Body of pancreas (tissue), 4 donors: ENCODE results near the gene DNAJC8. TPM values are rescaled to one million over a fixed set of nuclear protein-coding genes. Genes with fewer than 3 reads are reported as not detected.

Source experiments
- ATAC-seq: fragments of 150-250 bp; one replicate; pipeline ENCODE4 v1.9.1; 2016
- DNase-seq, 4 donors: peaks; one replicate each; pipeline ENCODE4 v3.0.0-alpha.2; 2019
- H3K27ac ChIP-seq, 4 donors: fragments of 200-600 bp; sonication (generic); 1 replicate in 3 of 4; 2 replicates in 1 of 4; pipeline versions ENCODE4 v1.5.1 to v1.6.1; 2016 to 2019; ENCODE audit warnings: mild to moderate bottlenecking in 1 of 4, mixed read lengths in 1 of 4, moderate library complexity in 1 of 4
- H3K27me3 ChIP-seq, 2 donors: fragments of 200-600 bp; sonication (generic); one replicate each; pipeline ENCODE4 v1.6.0; 2016; ENCODE audit warnings: mild to moderate bottlenecking in 1 of 2
- H3K36me3 ChIP-seq, 2 donors: fragments of 200-600 bp; sonication (generic); replicated peaks in 1 of 2; 2 replicates each; pipeline ENCODE4 v1.5.1; 2016; ENCODE audit warnings: low read depth in 2 of 2; ENCODE audit not compliant: insufficient read depth in 1 of 2
- H3K4me1 ChIP-seq: fragments of 200-600 bp; sonication (generic); one replicate; pipeline ENCODE4 v1.6.0; 2016
- H3K4me3 ChIP-seq, 2 donors: fragments of 200-600 bp; sonication (generic); 1 replicate in 1 of 2; 2 replicates in 1 of 2; pipeline ENCODE4 v1.5.1; 2016 to 2019
- H3K9me3 ChIP-seq, 3 donors: fragments of 200-600 bp; sonication (generic); 1 replicate in 2 of 3; 2 replicates in 1 of 3; pipeline ENCODE4 v1.5.1; 2016
- POLR2A ChIP-seq, 3 donors: fragments of 450-650 bp; IDR thresholded peaks; one replicate each; pipeline ENCODE4 v1.6.1; 2016; ENCODE audit warnings: antibody characterized with exemption in 3 of 3, mild to moderate bottlenecking in 2 of 3
- WGBS, 2 donors: methylation state at CpG; one replicate each; pipeline ENCODE4 v1.1.5; 2017; 5-methylcytosine and 5-hydroxymethylcytosine counted together
- intact Hi-C: fragments of 100-400 bp; cut with DNase I; formaldehyde crosslinking; loops from one replicate; pipeline ENCODE4 v1.15.1; 2023
- total RNA-seq, 2 donors: library from RNA; depleted of rRNA; stranded (reverse); fragments of >200 nt; gene quantifications; one replicate each; pipeline ENCODE4 v1.1.0, GENCODE V29; 2016
- TF ChIP-seq, protein P1 (sequence below), 7 experiments: fragments of 450-650 bp in 4 of 7; fragments of 200-600 bp in 3 of 7; sonication (generic) in 3 of 7; IDR thresholded peaks; one replicate each; pipeline ENCODE4 v1.5.1; 2016 to 2019; ENCODE audit warnings: antibody characterized with exemption in 7 of 7

The DNAJC8 gene
- total RNA-seq, 2 donors from 2014 or later: 18.7 to 53.1 TPM

DNA sequence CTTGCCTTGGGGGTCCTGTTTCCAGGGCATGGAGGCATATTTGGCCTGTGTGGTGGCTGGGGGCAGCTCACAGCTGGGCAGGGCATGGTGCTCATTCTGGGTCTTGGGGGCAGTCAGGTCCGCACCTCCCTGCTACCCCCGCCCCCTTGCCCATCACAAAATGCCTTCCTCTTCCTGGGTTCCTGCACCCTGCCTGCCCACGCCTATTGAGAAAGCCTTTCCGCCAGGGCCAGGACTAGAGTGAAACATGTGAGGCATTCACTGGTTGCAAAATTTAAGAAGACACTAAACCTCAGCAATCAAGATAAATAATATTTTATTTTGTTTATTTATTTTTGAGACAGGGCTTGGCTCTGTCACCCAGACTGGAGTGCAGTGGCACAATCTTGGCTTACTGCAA is 76.0 kb downstream of the DNAJC8 start:
- Histone ChIP-seq H3K4me3 (no peak overlapping the region), H3K27me3 (no peaks in the 10 kb centered on the region), H3K27ac (no peak overlapping the region), H3K4me1 (no peaks in the 10 kb centered on the region), H3K36me3 (no peaks in the 10 kb centered on the region), H3K9me3 (no peaks in the 10 kb centered on the region)
- peak in 1 of 4 donors; percentile 51 for DNase-seq
- TF ChIP-seq, protein P1, sequence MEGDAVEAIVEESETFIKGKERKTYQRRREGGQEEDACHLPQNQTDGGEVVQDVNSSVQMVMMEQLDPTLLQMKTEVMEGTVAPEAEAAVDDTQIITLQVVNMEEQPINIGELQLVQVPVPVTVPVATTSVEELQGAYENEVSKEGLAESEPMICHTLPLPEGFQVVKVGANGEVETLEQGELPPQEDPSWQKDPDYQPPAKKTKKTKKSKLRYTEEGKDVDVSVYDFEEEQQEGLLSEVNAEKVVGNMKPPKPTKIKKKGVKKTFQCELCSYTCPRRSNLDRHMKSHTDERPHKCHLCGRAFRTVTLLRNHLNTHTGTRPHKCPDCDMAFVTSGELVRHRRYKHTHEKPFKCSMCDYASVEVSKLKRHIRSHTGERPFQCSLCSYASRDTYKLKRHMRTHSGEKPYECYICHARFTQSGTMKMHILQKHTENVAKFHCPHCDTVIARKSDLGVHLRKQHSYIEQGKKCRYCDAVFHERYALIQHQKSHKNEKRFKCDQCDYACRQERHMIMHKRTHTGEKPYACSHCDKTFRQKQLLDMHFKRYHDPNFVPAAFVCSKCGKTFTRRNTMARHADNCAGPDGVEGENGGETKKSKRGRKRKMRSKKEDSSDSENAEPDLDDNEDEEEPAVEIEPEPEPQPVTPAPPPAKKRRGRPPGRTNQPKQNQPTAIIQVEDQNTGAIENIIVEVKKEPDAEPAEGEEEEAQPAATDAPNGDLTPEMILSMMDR (IDR thresholded peaks at IDR 0.05): no peak
- TF ChIP-seq POLR2A (IDR thresholded peaks at IDR 0.05): no peak
- ATAC-seq: no peak
- intact Hi-C loops: no loop called here
- WGBS, 2 donors: 70 to 85% methylated on average over 3 to 4 of the region's 4 CpGs

DNA sequence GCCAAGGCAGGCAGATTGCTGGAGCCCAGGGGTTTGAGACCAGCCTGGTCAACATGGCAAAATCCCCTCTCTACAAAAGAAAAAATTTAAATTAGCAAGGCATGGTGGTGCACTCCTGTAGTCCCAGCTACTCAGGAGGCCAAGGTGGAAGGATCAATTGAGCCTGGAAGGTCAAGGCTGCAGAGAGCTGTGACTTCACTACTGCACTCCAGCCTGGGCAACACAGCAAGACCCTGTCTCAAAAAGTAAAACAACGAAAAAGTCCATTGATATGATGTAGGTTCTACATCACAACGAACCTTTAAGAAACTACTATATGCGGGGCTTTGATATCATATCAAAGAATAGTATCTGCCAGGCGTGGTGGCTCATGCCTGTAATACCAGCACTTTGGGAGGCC is 77.2 kb downstream of the DNAJC8 start:
- Histone ChIP-seq H3K4me1 (no peaks in the 10 kb centered on the region), H3K9me3 (no peaks in the 10 kb centered on the region)

DNA sequence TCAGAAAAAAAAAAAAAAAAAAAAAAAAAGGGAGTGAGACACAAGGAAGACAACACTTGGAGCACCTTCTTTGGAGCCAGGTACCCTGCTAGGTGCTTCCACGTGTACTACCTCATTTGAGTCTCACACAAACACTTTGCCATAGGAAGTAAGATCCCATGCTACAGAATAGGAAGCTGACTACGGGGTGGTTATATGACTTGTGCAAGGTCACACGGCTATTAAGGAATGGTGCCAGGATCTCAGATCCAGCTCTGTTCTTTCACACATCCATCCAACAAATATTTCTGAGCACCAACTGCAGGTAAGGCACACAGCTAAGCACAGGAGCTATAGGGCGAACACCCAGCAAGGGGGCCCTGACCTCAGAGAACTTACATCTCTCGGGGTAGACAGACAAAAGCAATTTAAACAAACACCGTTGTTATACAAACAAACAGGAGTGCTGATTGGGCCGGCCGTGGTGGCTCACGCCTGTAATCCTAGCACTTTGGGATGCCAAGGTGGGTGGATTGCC is 78.7 kb downstream of the DNAJC8 start:
- Histone ChIP-seq H3K27me3 (no peaks in the 10 kb centered on the region), H3K9me3 (no peaks in the 10 kb centered on the region), H3K4me1 (no peaks in the 10 kb centered on the region), H3K4me3 (no peak overlapping the region), H3K36me3 (no peaks in the 10 kb centered on the region), H3K27ac (peak overlapping the region in 1 of 4 donors; percentile 43)
- intact Hi-C loops: no loop called here
- 49 to 50% methylated on average over 8 to 9 of the region's 9 CpGs for WGBS, 2 donors
- ATAC-seq: no peak
- no peak for DNase-seq
- no peak for TF ChIP-seq POLR2A (IDR thresholded peaks at IDR 0.05)
- TF ChIP-seq, protein P1 (IDR thresholded peaks at IDR 0.05): no peak

More for the DNA sequence above, 77.2 kb downstream of the DNAJC8 start:
- TF ChIP-seq POLR2A (IDR thresholded peaks at IDR 0.05): no peak
- TF ChIP-seq, protein P1 (IDR thresholded peaks at IDR 0.05): no peak
- H3K36me3 ChIP-seq: no peaks in the 10 kb centered on the region
- DNase-seq (no peak), ATAC-seq (no peak)
- H3K27me3 ChIP-seq: no peaks in the 10 kb centered on the region
- no peak overlapping the region for H3K4me3 ChIP-seq
- no peak overlapping the region for H3K27ac ChIP-seq
- 79 to 89% methylated on average over 4 of the region's 4 CpGs for WGBS, 2 donors
- intact Hi-C loops: no loop called here

Other genes starting within 250 kb of the DNAJC8 start
- gene EYA3, start 144.4 kb downstream of the DNAJC8 start, total RNA-seq: 10 to 100 TPM in 1 of 2 donors, 1 to 10 TPM in 1; 7.8 to 15.5 TPM
- gene PTAFR, start 56.3 kb downstream of the DNAJC8 start, total RNA-seq: 1 to 10 TPM; 2.3 to 3.6 TPM
- 10 to 100 TPM; 62.0 to 93.4 TPM for gene ATP5IF1, start 3.1 kb upstream of the DNAJC8 start, total RNA-seq
- gene SESN2, start 26.5 kb upstream of the DNAJC8 start, total RNA-seq: 10 to 100 TPM in 1 of 2 donors, 1 to 10 TPM in 1; 8.2 to 12.5 TPM
- 10 to 100 TPM in 1 of 2 donors, 1 to 10 TPM in 1; 7.3 to 10.5 TPM for gene MED18, start 96.0 kb upstream of the DNAJC8 start, total RNA-seq
- 10 to 100 TPM; 14.5 to 32.6 TPM for gene PHACTR4, start 136.7 kb upstream of the DNAJC8 start, total RNA-seq